HG03039 (cell line): ENCODE results near the gene SNX13.
"Not testable (repeated sequence)": the region's sequence is repeated elsewhere in the genome, so short reads cannot be mapped to it uniquely, and the experiment has no call there.

Experiments used
- ATAC-seq: cut with Tn5 transposase; IDR thresholded peaks from one replicate; pipeline ENCODE4 v1.9.1; 2021; ENCODE audit warnings: mild to moderate bottlenecking, moderate library complexity; ENCODE audit not compliant: unreplicated experiment

Gene SNX13

GRCh38 chr7:17916786-17917185 lies 23.5 kb downstream of the SNX13 start:
- ATAC-seq = no peak

GRCh38 chr7:17915796-17916195 lies 24.5 kb downstream of the SNX13 start:
- no peak for ATAC-seq

GRCh38 chr7:17915168-17915567 lies 25.1 kb downstream of the SNX13 start:
- ATAC-seq = no peak

- no peak for ATAC-seq
These were observed 27.0 kb downstream of the SNX13 start for GRCh38 chr7:17913250-17913649.

- ATAC-seq = no peak
These were observed 27.6 kb downstream of the SNX13 start for GRCh38 chr7:17912536-17913235.

DNA sequence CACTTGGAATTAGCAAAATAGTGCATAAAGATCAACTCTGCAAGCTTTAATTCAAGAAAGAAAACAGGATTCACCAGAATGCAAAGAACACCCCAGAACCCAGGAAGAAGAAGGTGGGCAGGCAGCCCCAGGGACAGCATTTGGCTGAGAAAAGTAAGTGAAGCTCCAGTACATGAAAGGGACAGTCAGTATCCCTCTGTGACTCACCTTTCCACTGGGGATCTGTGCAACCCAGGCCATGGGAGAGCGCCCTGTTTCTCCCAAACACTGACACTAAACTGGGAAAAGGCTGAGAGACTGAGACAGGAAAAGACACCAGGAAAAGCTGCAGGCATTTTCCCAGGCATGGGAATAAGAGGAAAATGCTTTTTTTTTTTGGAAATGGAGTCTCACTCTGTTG lies 28.2 kb downstream of the SNX13 start:
- ATAC-seq = no peak

- ATAC-seq = no peak
These were observed 29.9 kb downstream of the SNX13 start for GRCh38 chr7:17910377-17910776.

GRCh38 chr7:17909310-17909709 lies 31.0 kb downstream of the SNX13 start:
- ATAC-seq = not testable (repeated sequence)

- no peak for ATAC-seq
These were observed 33.3 kb downstream of the SNX13 start for GRCh38 chr7:17907014-17907413.

- ATAC-seq = no peak
These were observed 37.0 kb downstream of the SNX13 start for GRCh38 chr7:17903337-17903736.

DNA sequence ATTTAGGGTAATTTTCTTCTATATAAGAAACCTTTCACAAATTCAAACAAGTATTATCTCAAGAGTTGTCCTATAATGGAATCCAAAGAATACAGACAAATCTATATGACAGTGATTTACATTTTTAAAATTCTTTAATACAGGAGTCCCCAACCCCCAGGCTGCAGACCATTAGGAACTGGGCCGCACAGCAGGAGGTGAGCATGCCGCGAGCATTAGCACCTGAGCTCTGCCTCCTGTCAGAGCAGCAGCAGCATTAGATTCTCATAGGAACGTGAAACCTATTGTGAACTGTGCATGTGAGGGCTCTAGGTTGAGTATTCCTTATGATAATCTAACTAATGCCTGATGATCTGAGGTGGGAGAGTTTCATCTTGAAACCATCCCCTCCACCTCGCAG lies 37.7 kb downstream of the SNX13 start:
- ATAC-seq = no peak

DNA sequence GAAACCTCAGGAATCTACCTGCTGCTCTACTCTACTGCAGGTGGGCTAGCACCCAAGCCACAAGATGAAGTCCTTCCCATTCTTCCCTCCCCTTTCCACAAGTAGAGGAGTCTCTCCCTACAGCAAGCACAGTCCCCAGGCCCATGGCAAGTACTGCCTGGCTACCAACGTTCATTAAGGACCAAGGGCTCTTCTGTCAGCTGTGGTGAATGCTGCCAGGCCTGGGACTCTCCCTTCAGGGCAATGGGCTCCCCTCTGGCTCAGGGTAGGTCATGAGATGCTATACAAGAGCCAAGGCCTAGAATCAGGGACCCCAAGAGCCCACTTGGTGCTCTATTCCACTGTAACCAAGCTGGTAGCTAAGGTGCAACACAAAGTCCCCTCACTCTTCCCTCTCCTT lies 39.8 kb downstream of the SNX13 start:
- no peak for ATAC-seq

GRCh38 chr7:17898111-17898510 lies 42.2 kb downstream of the SNX13 start:
- ATAC-seq = no peak

- ATAC-seq = no peak
These were observed 53.0 kb downstream of the SNX13 start for GRCh38 chr7:17887286-17887685.

DNA sequence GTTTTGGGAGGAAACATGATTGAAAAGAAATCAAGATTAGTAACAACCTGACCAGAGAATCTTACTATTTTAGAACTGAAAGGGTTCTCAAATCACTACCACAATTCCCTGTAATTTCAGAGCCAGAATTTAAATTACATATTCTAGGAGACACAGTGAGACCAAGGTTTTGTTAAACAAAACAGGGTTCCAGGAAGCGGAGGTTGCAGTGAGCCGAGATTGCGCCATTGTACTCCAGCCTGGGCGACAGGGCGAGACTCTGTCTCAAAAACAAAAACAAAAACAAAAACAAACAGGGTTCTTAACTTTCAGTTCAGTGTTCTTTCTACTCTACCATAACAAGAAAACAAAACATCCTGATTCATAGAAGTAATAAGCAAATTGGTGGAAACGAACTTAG lies 57.6 kb downstream of the SNX13 start:
- ATAC-seq = no peak

DNA sequence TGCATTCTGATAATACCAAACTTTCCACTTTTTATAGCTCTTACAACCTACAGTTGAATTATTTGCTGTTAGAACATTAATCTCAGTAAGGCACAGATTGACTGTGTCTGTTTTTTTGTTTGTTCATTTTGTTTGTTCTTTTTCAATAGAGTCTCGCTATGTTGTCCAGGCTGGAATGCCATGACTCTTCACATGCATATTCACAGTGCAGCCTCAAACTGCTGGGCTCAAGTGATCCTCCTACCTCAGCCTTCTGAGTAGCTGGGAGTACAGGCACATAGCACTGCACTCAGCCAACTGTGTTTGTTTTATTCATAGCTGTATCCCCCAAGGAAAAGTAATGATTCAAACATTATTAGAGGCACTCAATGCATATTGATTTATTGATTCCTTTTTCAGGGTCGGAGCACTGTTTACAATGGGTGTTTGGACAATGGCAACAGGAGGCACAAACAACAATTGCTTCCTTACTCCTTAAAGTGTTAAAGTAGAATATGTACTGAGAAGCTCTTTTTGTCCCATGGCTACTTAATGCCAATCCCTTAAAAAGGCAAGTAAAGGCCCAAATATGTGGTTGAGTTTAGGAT lies 61.1 kb downstream of the SNX13 start:
- ATAC-seq = no peak

GRCh38 chr7:17878627-17879026 lies 61.7 kb downstream of the SNX13 start:
- no peak for ATAC-seq

GRCh38 chr7:17871815-17872533 lies 68.3 kb downstream of the SNX13 start:
- ATAC-seq = no peak

DNA sequence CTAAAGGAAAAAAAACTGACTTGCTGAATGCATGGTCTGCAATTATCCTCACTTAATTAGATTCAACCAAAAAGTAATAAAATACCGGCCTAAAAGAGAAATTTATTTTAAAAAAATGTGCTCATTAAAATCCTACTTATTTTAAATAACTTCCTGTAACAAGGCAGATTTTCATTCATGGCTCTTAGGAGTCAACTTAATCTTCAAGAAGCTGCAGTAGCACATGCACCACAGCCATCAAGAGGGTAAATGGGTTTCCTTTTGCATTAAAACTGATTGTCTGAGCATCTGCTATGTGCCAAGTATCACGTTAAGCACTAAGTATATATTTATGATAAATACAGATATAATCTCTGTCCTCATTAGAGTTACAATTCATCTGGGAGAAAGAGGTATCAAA lies 69.9 kb downstream of the SNX13 start:
- ATAC-seq = no peak

DNA sequence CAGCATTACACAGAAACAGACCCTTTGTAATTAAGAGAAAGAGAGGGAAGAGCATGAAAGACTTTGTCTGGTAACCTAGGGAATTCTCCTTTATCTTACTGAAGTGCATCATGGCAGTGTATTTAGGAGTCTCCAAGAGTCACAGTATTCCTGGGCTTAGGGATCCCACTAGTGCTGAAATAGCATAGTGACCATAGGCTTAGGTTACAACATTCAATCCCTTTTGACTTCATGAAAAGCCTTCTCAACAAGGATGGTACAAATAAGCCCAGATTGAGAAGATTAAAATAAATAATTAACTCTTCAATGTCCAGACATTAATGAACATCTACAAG lies 76.5 kb downstream of the SNX13 start:
- no peak for ATAC-seq

DNA sequence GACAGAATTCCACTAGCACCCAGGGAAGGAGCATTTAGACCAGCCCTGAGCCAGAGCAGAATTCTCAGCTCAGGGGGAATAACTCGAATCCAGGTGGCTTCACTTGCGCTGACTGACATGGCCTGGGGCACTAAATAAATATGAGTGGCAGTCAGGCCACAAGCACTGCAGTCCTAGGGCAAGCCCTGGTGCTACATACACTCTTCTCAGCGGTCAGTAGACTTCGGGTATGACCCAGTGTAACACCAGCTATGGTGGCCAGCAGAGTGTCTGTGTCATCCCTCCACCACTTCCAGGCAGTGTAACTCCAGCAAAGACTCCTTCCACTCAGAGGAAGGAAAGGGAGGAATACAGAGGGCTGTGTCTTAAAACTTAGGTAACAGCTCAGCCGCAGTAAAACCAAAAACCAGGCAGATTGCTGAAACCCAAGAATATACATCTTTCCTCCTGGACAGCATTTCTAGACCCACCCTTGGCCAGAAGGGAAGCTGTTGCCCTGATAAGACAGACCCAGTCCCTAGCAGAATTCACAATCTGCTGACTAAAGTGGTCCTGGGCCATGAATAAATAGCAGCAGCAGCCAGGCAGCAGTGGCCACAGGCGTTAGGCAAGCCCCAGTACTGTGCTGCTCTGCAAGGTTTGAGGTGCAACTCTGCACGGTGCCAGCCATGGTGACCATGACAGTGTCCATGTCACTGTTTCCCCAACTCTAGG lies 77.0 kb downstream of the SNX13 start:
- no peak for ATAC-seq

DNA sequence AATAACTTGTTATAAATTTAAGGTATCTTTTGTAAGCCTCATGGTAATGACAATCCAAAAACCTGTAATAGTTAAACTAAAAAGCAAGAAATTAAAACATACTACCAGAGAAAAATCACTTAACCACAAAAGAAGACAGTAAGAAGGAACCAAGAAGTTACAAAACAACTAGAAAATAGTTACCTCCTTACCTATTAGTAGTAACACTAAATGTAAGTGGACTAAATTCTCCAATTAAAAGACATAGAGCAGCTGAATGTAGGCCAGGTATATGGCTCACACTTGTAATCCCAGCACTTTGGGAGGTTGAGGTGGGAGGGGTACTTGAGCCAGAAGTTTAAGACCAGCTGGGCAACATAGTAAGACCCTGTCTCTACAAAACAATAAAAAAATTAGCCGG lies 84.0 kb downstream of the SNX13 start:
- ATAC-seq = no peak
